Measurements from ENCODE around the gene AQP12B. TPM values are rescaled to one million over a fixed set of nuclear protein-coding genes. Genes with fewer than 3 reads are reported as not detected.

The AQP12B gene
- total RNA-seq, 2 donors from 2014 or later: not detected

- no peak overlapping the region for H3K27ac Mint-ChIP-seq
- ATAC-seq: no peak
- DNase-seq (ENCODE audit: low spot score): no peak
- no peak overlapping the region for H3K4me3 Mint-ChIP-seq
- H3K27me3 Mint-ChIP-seq: peaks cover 6 to 27% of the 10 kb centered on the region in 2 donors
- no peaks in the 10 kb centered on the region for H3K9me3 Mint-ChIP-seq
- H3K36me3 Mint-ChIP-seq: no peaks in the 10 kb centered on the region
- peaks cover 5 to 13% of the 10 kb centered on the region in 2 donors for H3K4me1 Mint-ChIP-seq (ENCODE audit: low read depth in 2 of 2)
Measured at GRCh38 chr2:240648650-240649275, 33.9 kb downstream of the AQP12B start.

- no peaks in the 10 kb centered on the region for H3K9me3 Mint-ChIP-seq
- no peak for ATAC-seq
- H3K27me3 Mint-ChIP-seq: peaks cover 6 to 27% of the 10 kb centered on the region in 2 donors
- H3K4me1 Mint-ChIP-seq (ENCODE audit: low read depth in 2 of 2): peaks cover 5 to 13% of the 10 kb centered on the region in 2 donors
- H3K4me3 Mint-ChIP-seq: no peak overlapping the region
- no peaks in the 10 kb centered on the region for H3K36me3 Mint-ChIP-seq
- no peak overlapping the region for H3K27ac Mint-ChIP-seq
- DNase-seq (ENCODE audit: low spot score): no peak
Measured at GRCh38 chr2:240648155-240648649, 34.5 kb downstream of the AQP12B start.

- no peak overlapping the region for H3K27ac Mint-ChIP-seq
- no peak for DNase-seq (ENCODE audit: low spot score)
Measured at GRCh38 chr2:240647503-240648154, 35.1 kb downstream of the AQP12B start.

GRCh38 chr2:240646900-240647502 lies 35.7 kb downstream of the AQP12B start:
- H3K36me3 Mint-ChIP-seq: no peaks in the 10 kb centered on the region
- no peak overlapping the region for H3K27ac Mint-ChIP-seq
- no peak overlapping the region for H3K4me3 Mint-ChIP-seq
- H3K4me1 Mint-ChIP-seq (ENCODE audit: low read depth in 2 of 2): peaks cover 5 to 13% of the 10 kb centered on the region in 2 donors
- ATAC-seq: no peak
- H3K9me3 Mint-ChIP-seq: no peaks in the 10 kb centered on the region
- DNase-seq (ENCODE audit: low spot score): no peak
- peaks cover 0 to 21% of the 10 kb centered on the region in 2 donors for H3K27me3 Mint-ChIP-seq

More at GRCh38 chr2:240647503-240648154, 35.1 kb downstream of the AQP12B start:
- no peak for ATAC-seq
- no peak overlapping the region for H3K4me3 Mint-ChIP-seq
- peaks cover 4 to 24% of the 10 kb centered on the region in 2 donors for H3K27me3 Mint-ChIP-seq
- H3K4me1 Mint-ChIP-seq (ENCODE audit: low read depth in 2 of 2): peaks cover 5 to 13% of the 10 kb centered on the region in 2 donors
- no peaks in the 10 kb centered on the region for H3K36me3 Mint-ChIP-seq
- no peaks in the 10 kb centered on the region for H3K9me3 Mint-ChIP-seq

- Mint-ChIP-seq H3K4me3 (no peak overlapping the region), H3K4me1 (ENCODE audit: low read depth in 2 of 2) (peaks cover 5 to 13% of the 10 kb centered on the region in 2 donors), H3K36me3 (no peaks in the 10 kb centered on the region), H3K9me3 (no peaks in the 10 kb centered on the region), H3K27me3 (peaks cover 0 to 15% of the 10 kb centered on the region in 2 donors), H3K27ac (peak overlapping the region in 1 of 2 donors; percentile 69)
- DNase-seq (ENCODE audit: low spot score) (no peak), ATAC-seq (no peak)
Measured at GRCh38 chr2:240646176-240646899, 36.3 kb downstream of the AQP12B start.

- DNase-seq (ENCODE audit: low spot score): no peak
- Mint-ChIP-seq H3K27ac (peak overlapping the region in 1 of 2 donors; percentile 69), H3K4me1 (ENCODE audit: low read depth in 2 of 2) (peaks cover 5 to 13% of the 10 kb centered on the region in 2 donors), H3K9me3 (no peaks in the 10 kb centered on the region), H3K4me3 (no peak overlapping the region), H3K36me3 (no peaks in the 10 kb centered on the region), H3K27me3 (peaks cover 0 to 11% of the 10 kb centered on the region in 2 donors)
- ATAC-seq: no peak
Measured at GRCh38 chr2:240645801-240646175, 36.9 kb downstream of the AQP12B start.

- Mint-ChIP-seq H3K4me3 (no peak overlapping the region), H3K9me3 (no peaks in the 10 kb centered on the region), H3K27me3 (peaks cover 0 to 10% of the 10 kb centered on the region in 2 donors), H3K27ac (no peak overlapping the region), H3K36me3 (no peaks in the 10 kb centered on the region), H3K4me1 (ENCODE audit: low read depth in 2 of 2) (peaks cover 5 to 13% of the 10 kb centered on the region in 2 donors)
- no peak for ATAC-seq
- no peak for DNase-seq (ENCODE audit: low spot score)
Measured at GRCh38 chr2:240645346-240645745, 37.3 kb downstream of the AQP12B start.

GRCh38 chr2:240644859-240645301 lies 37.8 kb downstream of the AQP12B start:
- Mint-ChIP-seq H3K36me3 (no peaks in the 10 kb centered on the region), H3K4me1 (ENCODE audit: low read depth in 2 of 2) (peaks cover 5 to 13% of the 10 kb centered on the region in 2 donors), H3K27me3 (peaks cover 0 to 10% of the 10 kb centered on the region in 2 donors), H3K9me3 (no peaks in the 10 kb centered on the region), H3K27ac (no peak overlapping the region), H3K4me3 (no peak overlapping the region)
- ATAC-seq: peak in 1 of 2 donors; percentile 21
- no peak for DNase-seq (ENCODE audit: low spot score)

- no peak for DNase-seq (ENCODE audit: low spot score)
- Mint-ChIP-seq H3K36me3 (no peaks in the 10 kb centered on the region), H3K4me3 (no peak overlapping the region), H3K9me3 (no peaks in the 10 kb centered on the region), H3K27me3 (peaks cover 0 to 6% of the 10 kb centered on the region in 2 donors), H3K27ac (no peak overlapping the region), H3K4me1 (ENCODE audit: low read depth in 2 of 2) (peaks cover 5 to 13% of the 10 kb centered on the region in 2 donors)
- ATAC-seq: no peak
Measured at GRCh38 chr2:240644171-240644651, 38.5 kb downstream of the AQP12B start.

GRCh38 chr2:240643811-240644150 lies 38.9 kb downstream of the AQP12B start:
- no peak overlapping the region for H3K27ac Mint-ChIP-seq
- H3K9me3 Mint-ChIP-seq: no peaks in the 10 kb centered on the region
- H3K36me3 Mint-ChIP-seq: no peaks in the 10 kb centered on the region
- DNase-seq (ENCODE audit: low spot score) (no peak), ATAC-seq (no peak)
- H3K27me3 Mint-ChIP-seq: peaks cover 0 to 5% of the 10 kb centered on the region in 2 donors
- H3K4me1 Mint-ChIP-seq (ENCODE audit: low read depth in 2 of 2): peaks cover 5 to 13% of the 10 kb centered on the region in 2 donors
- H3K4me3 Mint-ChIP-seq: no peak overlapping the region

GRCh38 chr2:240643093-240643810 lies 39.4 kb downstream of the AQP12B start:
- H3K9me3 Mint-ChIP-seq: no peaks in the 10 kb centered on the region
- ATAC-seq: no peak
- no peak overlapping the region for H3K4me3 Mint-ChIP-seq
- no peak for DNase-seq (ENCODE audit: low spot score)
- no peaks in the 10 kb centered on the region for H3K36me3 Mint-ChIP-seq
- no peak overlapping the region for H3K27ac Mint-ChIP-seq
- peaks cover 5 to 9% of the 10 kb centered on the region in 2 donors for H3K4me1 Mint-ChIP-seq (ENCODE audit: low read depth in 2 of 2)
- H3K27me3 Mint-ChIP-seq: peaks cover 0 to 5% of the 10 kb centered on the region in 2 donors

- no peak overlapping the region for H3K4me3 Mint-ChIP-seq
- no peaks in the 10 kb centered on the region for H3K9me3 Mint-ChIP-seq
- H3K4me1 Mint-ChIP-seq (ENCODE audit: low read depth in 2 of 2): peaks cover 5 to 9% of the 10 kb centered on the region in 2 donors
- no peaks in the 10 kb centered on the region for H3K36me3 Mint-ChIP-seq
- peaks cover 0 to 3% of the 10 kb centered on the region in 2 donors for H3K27me3 Mint-ChIP-seq
- no peak overlapping the region for H3K27ac Mint-ChIP-seq
- ATAC-seq: no peak
- no peak for DNase-seq (ENCODE audit: low spot score)
Measured at GRCh38 chr2:240642806-240643092, 39.9 kb downstream of the AQP12B start.

Data from natural killer cell treated with Interleukin-12 subunit alpha and Interleukin-12 subunit beta and Interleukin-15 and Interleukin-18, amount 100 ng/mL, for 72 hours (primary cell).